ENCODE results near the gene DTNBP1.

Gene DTNBP1

DNA sequence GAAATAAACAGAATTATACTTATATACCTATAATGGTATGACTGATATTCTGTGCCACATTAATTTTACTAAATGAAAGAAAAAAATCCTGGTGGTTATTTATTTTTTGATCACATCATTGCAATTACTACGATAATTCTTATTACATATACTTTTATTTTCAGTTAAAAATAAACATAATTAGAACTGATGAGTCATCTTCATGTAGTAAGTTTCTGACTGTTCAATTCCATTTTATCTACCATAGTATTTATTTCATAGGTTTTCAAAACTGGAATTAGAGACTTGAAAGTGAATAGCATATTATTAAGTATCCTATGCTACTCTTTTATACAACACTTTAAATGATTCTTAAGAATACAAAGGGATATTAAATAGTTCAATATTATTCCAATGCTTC lies 80.3 kb downstream of the DTNBP1 start:
- Histone ChIP-seq H3K27ac (ENCODE audit: low read depth, low read length) (no peak overlapping the region), H3K4me1 (ENCODE audit: insufficient read depth, low read length) (peaks cover 6% of the 10 kb centered on the region), H3K4me3 (ENCODE audit: low read depth in 1 of 2, low read length in 2 of 2) (no peak overlapping the region), H3K27me3 (ENCODE audit: control insufficient read depth in 1 of 2, insufficient read depth in 2 of 2, low read length in 2 of 2) (no peaks in the 10 kb centered on the region), H3K9me3 (ENCODE audit: low read length) (no peaks in the 10 kb centered on the region), H3K9ac (ENCODE audit: low read length) (no peak overlapping the region), H3K36me3 (ENCODE audit: insufficient read depth, low read length) (no peaks in the 10 kb centered on the region)

GRCh38 chr6:15581751-15582150 lies 81.1 kb downstream of the DTNBP1 start:
- H3K27ac ChIP-seq (ENCODE audit: low read depth, low read length) = no peak overlapping the region
- H3K9me3 ChIP-seq (ENCODE audit: low read length) = no peaks in the 10 kb centered on the region
- no peak overlapping the region for H3K4me3 ChIP-seq (ENCODE audit: low read depth in 1 of 2, low read length in 2 of 2)
- no peak overlapping the region for H3K9ac ChIP-seq (ENCODE audit: low read length)
- H3K27me3 ChIP-seq (ENCODE audit: control insufficient read depth in 1 of 2, insufficient read depth in 2 of 2, low read length in 2 of 2) = no peaks in the 10 kb centered on the region
- peaks cover 6% of the 10 kb centered on the region for H3K4me1 ChIP-seq (ENCODE audit: insufficient read depth, low read length)
- H3K36me3 ChIP-seq (ENCODE audit: insufficient read depth, low read length) = no peaks in the 10 kb centered on the region

GRCh38 chr6:15580326-15580725 lies 82.5 kb downstream of the DTNBP1 start:
- no peak overlapping the region for H3K4me3 ChIP-seq (ENCODE audit: low read depth in 1 of 2, low read length in 2 of 2)
- H3K9me3 ChIP-seq (ENCODE audit: low read length) = no peaks in the 10 kb centered on the region
- H3K27me3 ChIP-seq (ENCODE audit: control insufficient read depth in 1 of 2, insufficient read depth in 2 of 2, low read length in 2 of 2) = no peaks in the 10 kb centered on the region
- no peak overlapping the region for H3K27ac ChIP-seq (ENCODE audit: low read depth, low read length)
- H3K36me3 ChIP-seq (ENCODE audit: insufficient read depth, low read length) = no peaks in the 10 kb centered on the region
- H3K9ac ChIP-seq (ENCODE audit: low read length) = no peak overlapping the region
- H3K4me1 ChIP-seq (ENCODE audit: insufficient read depth, low read length) = peaks cover 6% of the 10 kb centered on the region

DNA sequence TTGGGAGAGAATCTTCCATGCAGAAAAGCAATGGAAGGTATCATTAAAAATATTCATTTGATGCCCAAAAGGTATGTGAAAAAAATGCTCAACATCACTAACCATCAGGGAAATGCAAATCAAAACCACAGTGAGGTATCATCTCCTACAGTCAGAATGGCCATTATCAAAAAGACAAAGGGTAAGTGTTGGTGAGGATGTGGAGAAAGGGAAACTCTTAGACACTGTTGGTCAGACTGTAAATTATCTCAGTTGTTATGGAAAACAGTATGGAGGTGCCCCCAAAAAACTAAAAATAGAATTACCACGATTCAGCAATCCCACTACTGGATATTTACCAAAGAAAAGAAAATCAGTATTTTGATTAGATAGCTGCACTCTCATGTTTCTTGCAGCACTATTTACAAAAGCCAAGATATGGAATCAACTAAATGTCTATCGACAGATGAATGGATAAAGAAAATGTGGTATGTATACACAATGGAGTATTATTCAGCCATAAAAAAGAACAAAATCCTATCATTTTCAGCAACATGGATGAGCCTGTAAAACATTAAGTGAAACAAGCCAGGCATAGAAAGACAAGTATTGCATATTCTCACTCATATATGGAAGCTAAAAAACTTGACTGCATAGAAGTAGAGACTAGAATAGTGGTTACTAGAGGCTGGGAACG lies 84.0 kb downstream of the DTNBP1 start:
- Histone ChIP-seq H3K4me3 (ENCODE audit: low read depth in 1 of 2, low read length in 2 of 2) (no peak overlapping the region), H3K9ac (ENCODE audit: low read length) (no peak overlapping the region), H3K9me3 (ENCODE audit: low read length) (no peaks in the 10 kb centered on the region), H3K27me3 (ENCODE audit: control insufficient read depth in 1 of 2, insufficient read depth in 2 of 2, low read length in 2 of 2) (no peaks in the 10 kb centered on the region), H3K27ac (ENCODE audit: low read depth, low read length) (no peak overlapping the region), H3K4me1 (ENCODE audit: insufficient read depth, low read length) (peaks cover 6% of the 10 kb centered on the region), H3K36me3 (ENCODE audit: insufficient read depth, low read length) (no peaks in the 10 kb centered on the region)

- Histone ChIP-seq H3K9me3 (ENCODE audit: low read length) (no peaks in the 10 kb centered on the region), H3K27me3 (ENCODE audit: control insufficient read depth in 1 of 2, insufficient read depth in 2 of 2, low read length in 2 of 2) (no peaks in the 10 kb centered on the region), H3K9ac (ENCODE audit: low read length) (no peak overlapping the region), H3K4me3 (ENCODE audit: low read depth in 1 of 2, low read length in 2 of 2) (no peak overlapping the region), H3K36me3 (ENCODE audit: insufficient read depth, low read length) (no peaks in the 10 kb centered on the region), H3K4me1 (ENCODE audit: insufficient read depth, low read length) (peaks cover 6% of the 10 kb centered on the region), H3K27ac (ENCODE audit: low read depth, low read length) (no peak overlapping the region)
Observed at GRCh38 chr6:15577550-15578171, 85.2 kb downstream of the DTNBP1 start.

- no peaks in the 10 kb centered on the region for H3K36me3 ChIP-seq (ENCODE audit: insufficient read depth, low read length)
- H3K4me3 ChIP-seq (ENCODE audit: low read depth in 1 of 2, low read length in 2 of 2) = no peak overlapping the region
- H3K27ac ChIP-seq (ENCODE audit: low read depth, low read length) = no peak overlapping the region
- no peaks in the 10 kb centered on the region for H3K9me3 ChIP-seq (ENCODE audit: low read length)
- peaks cover 6% of the 10 kb centered on the region for H3K4me1 ChIP-seq (ENCODE audit: insufficient read depth, low read length)
- no peak overlapping the region for H3K9ac ChIP-seq (ENCODE audit: low read length)
- H3K27me3 ChIP-seq (ENCODE audit: control insufficient read depth in 1 of 2, insufficient read depth in 2 of 2, low read length in 2 of 2) = no peaks in the 10 kb centered on the region
Observed at GRCh38 chr6:15577106-15577505, 85.7 kb downstream of the DTNBP1 start.

GRCh38 chr6:15575357-15576033 lies 87.3 kb downstream of the DTNBP1 start:
- Histone ChIP-seq H3K27me3 (ENCODE audit: control insufficient read depth in 1 of 2, insufficient read depth in 2 of 2, low read length in 2 of 2) (no peaks in the 10 kb centered on the region), H3K27ac (ENCODE audit: low read depth, low read length) (no peak overlapping the region), H3K4me1 (ENCODE audit: insufficient read depth, low read length) (peaks cover 6% of the 10 kb centered on the region), H3K9ac (ENCODE audit: low read length) (no peak overlapping the region), H3K9me3 (ENCODE audit: low read length) (no peaks in the 10 kb centered on the region), H3K36me3 (ENCODE audit: insufficient read depth, low read length) (no peaks in the 10 kb centered on the region), H3K4me3 (ENCODE audit: low read depth in 1 of 2, low read length in 2 of 2) (no peak overlapping the region)

DNA sequence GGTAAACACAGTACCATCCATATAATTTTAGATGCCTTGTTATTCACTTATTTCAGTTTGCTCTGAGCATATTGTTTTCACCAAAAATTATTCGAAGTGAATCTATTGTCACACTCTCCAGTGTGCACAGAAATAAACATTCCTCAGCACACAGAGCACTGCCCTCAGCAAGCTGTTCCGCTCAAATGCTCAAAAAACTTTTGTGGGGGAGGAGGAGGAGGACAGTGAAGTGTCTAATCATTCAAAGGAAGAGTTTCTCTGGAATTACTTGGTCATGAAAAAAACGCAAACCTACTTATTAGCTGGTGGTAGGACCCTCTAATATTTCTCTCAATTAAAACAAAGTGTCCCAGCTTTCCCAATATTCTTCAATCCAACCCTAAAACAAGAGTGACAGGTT lies 88.3 kb downstream of the DTNBP1 start:
- no peak overlapping the region for H3K9ac ChIP-seq (ENCODE audit: low read length)
- H3K4me3 ChIP-seq (ENCODE audit: low read depth in 1 of 2, low read length in 2 of 2) = no peak overlapping the region
- H3K27ac ChIP-seq (ENCODE audit: low read depth, low read length) = no peak overlapping the region
- H3K9me3 ChIP-seq (ENCODE audit: low read length) = no peaks in the 10 kb centered on the region
- H3K27me3 ChIP-seq (ENCODE audit: control insufficient read depth in 1 of 2, insufficient read depth in 2 of 2, low read length in 2 of 2) = no peaks in the 10 kb centered on the region
- H3K36me3 ChIP-seq (ENCODE audit: insufficient read depth, low read length) = no peaks in the 10 kb centered on the region
- peaks cover 6% of the 10 kb centered on the region for H3K4me1 ChIP-seq (ENCODE audit: insufficient read depth, low read length)

DNA sequence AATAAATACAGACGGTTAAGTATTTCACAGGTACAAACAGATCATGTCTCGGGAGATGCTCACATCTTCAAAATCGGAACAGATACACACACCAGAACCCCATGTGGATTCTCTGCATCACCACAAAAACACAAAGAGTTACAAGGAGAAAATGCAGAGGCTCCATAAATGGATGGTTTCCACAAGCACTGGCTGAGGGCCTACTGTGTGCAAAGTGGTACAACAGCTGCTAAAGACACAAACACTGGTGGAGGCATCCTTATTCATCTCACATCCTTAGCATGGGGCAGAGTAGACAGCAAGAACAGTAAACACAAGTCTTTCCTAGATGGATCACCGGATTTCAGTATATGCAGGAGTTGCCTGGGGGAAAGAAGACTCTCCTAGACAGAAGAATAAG lies 88.8 kb downstream of the DTNBP1 start:
- Histone ChIP-seq H3K27me3 (ENCODE audit: control insufficient read depth in 1 of 2, insufficient read depth in 2 of 2, low read length in 2 of 2) (no peaks in the 10 kb centered on the region), H3K9ac (ENCODE audit: low read length) (no peak overlapping the region), H3K9me3 (ENCODE audit: low read length) (no peaks in the 10 kb centered on the region), H3K36me3 (ENCODE audit: insufficient read depth, low read length) (no peaks in the 10 kb centered on the region), H3K27ac (ENCODE audit: low read depth, low read length) (no peak overlapping the region), H3K4me3 (ENCODE audit: low read depth in 1 of 2, low read length in 2 of 2) (no peak overlapping the region), H3K4me1 (ENCODE audit: insufficient read depth, low read length) (peaks cover 6% of the 10 kb centered on the region)

- H3K27ac ChIP-seq (ENCODE audit: low read depth, low read length) = no peak overlapping the region
Observed at GRCh38 chr6:15573384-15573783, 89.4 kb downstream of the DTNBP1 start.

DNA sequence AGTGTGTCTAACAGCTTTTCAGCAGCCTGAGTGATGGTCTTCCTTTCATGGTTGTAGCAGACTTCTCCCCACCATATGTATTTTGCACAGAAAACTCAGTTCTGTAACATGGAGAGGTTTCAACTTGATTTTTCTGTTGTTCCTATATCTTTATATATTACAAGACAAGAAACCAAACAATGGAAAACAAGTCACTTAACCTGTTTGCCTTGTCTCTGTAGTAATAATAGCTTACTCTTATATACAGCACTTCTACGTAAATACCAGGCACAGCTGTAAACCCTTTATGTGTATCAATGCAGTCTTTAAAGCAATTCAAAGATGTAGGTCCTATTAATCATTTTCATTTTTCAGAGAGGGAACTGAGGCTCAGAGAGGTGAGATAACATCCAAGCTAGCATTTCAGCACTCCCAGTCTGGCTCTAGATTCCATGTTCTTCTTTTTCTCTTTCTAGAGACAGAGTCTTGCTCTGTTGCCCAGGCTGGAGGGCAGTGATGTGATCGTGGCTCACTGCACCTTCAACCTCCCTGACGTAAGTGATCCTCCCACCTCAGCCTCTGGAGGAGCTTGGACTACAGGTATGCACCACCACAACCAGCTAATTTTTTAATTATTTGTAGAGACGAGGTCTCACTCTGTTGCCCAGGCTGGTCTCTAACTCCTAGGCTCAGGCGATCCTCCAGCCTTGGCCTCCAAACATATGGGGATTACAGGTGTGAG lies 90.4 kb downstream of the DTNBP1 start:
- Histone ChIP-seq H3K9me3 (ENCODE audit: low read length) (no peaks in the 10 kb centered on the region), H3K4me1 (ENCODE audit: insufficient read depth, low read length) (no peaks in the 10 kb centered on the region), H3K27ac (ENCODE audit: low read depth, low read length) (no peak overlapping the region), H3K36me3 (ENCODE audit: insufficient read depth, low read length) (no peaks in the 10 kb centered on the region), H3K4me3 (ENCODE audit: low read depth in 1 of 2, low read length in 2 of 2) (no peak overlapping the region), H3K27me3 (ENCODE audit: control insufficient read depth in 1 of 2, insufficient read depth in 2 of 2, low read length in 2 of 2) (no peaks in the 10 kb centered on the region), H3K9ac (ENCODE audit: low read length) (no peak overlapping the region)

More at GRCh38 chr6:15573384-15573783, 89.4 kb downstream of the DTNBP1 start:
- Histone ChIP-seq H3K4me1 (ENCODE audit: insufficient read depth, low read length) (peaks cover 6% of the 10 kb centered on the region), H3K36me3 (ENCODE audit: insufficient read depth, low read length) (no peaks in the 10 kb centered on the region), H3K4me3 (ENCODE audit: low read depth in 1 of 2, low read length in 2 of 2) (no peak overlapping the region), H3K9me3 (ENCODE audit: low read length) (no peaks in the 10 kb centered on the region), H3K27me3 (ENCODE audit: control insufficient read depth in 1 of 2, insufficient read depth in 2 of 2, low read length in 2 of 2) (no peaks in the 10 kb centered on the region), H3K9ac (ENCODE audit: low read length) (no peak overlapping the region)
